K562 (cell line): ENCODE data around the gene MKLN1. TPM values are rescaled to one million over a fixed set of nuclear protein-coding genes. Genes with fewer than 3 reads are reported as not detected.

ENCODE experiments used
- ATAC-seq: fragments of 200-7000 bp; cut with Tn5 transposase; 3 replicates; pipeline ENCODE4 v1.9.1; 2020; ENCODE audit warnings: moderate library complexity
- BruUV-seq: library from RNA; stranded (reverse); fragments of 400-500 nt; replicated peaks from 2 replicates; lab custom pipeline; 2021; lab: Mats Ljungman, UMichigan
- CTCF ChIA-PET: fragments of 300-600 bp; formaldehyde crosslinking; extraction: SDS; loops from one replicate; lab custom pipeline; 2021; ENCODE audit warnings: low intra/inter-chr PET ratio; lab: Yijun Ruan, JAX
- POLR2A ChIA-PET: fragments of 300-600, 350-650 bp; sonication (Branson Sonifier 250); formaldehyde crosslinking; extraction: SDS; loops from one replicate; lab custom pipeline; 2021; ENCODE audit warnings: antibody characterized with exemption, inconsistent platforms; lab: Yijun Ruan, JAX
- DNase-seq, 4 experiments: peaks; one replicate each; pipeline versions ENCODE4 v3.0.0 to v3.0.0-alpha.2; 2011 to 2018; ENCODE audit warnings: low spot score in 3 of 4, mixed read lengths in 3 of 4; ENCODE audit errors: extremely low read depth in 1 of 4
- FAIRE-seq: peaks from 2 replicates; lab custom pipeline; 2011; peaks lifted over from hg19 to GRCh38; lab: Jason Lieb, UNC
- H2AFZ ChIP-seq: 2 replicates; pipeline ENCODE4 v1.6.0; 2011; ENCODE audit warnings: low read depth, low read length, control low read depth, inconsistent platforms
- H3K27ac ChIP-seq: fragments of 200-600 bp; 3 replicates; pipeline ENCODE4 v1.8.0; 2011; ENCODE audit warnings: low read depth, mild to moderate bottlenecking, control low read depth, inconsistent platforms, low read length, moderate library complexity, mixed read lengths; ENCODE audit errors: extremely low read depth
- H3K27me3 ChIP-seq, 2 experiments: fragments of 300-600 bp in 1 of 2; 2 replicates in 1 of 2; 3 replicates in 1 of 2; pipeline versions ENCODE4 v1.6.0 to v1.8.0; 2011; ENCODE audit warnings: inconsistent platforms in 2 of 2, low read length in 2 of 2, mild to moderate bottlenecking in 1 of 2, mixed read lengths in 1 of 2, moderate library complexity in 1 of 2; ENCODE audit not compliant: control insufficient read depth in 2 of 2, insufficient read depth in 2 of 2
- H3K36me3 ChIP-seq: fragments of 300-600 bp; 3 replicates; pipeline ENCODE4 v1.8.0; 2011; ENCODE audit warnings: mild to moderate bottlenecking, low read length, inconsistent platforms; ENCODE audit not compliant: control insufficient read depth, insufficient read depth
- H3K4me1 ChIP-seq, 2 experiments: fragments of 200-600 bp in 1 of 2; replicated peaks in 1 of 2; 2 replicates in 1 of 2; 3 replicates in 1 of 2; pipeline versions ENCODE4 v1.5.1 to v1.8.0; 2011; ENCODE audit warnings: inconsistent platforms in 2 of 2, low read length in 2 of 2, mild to moderate bottlenecking in 1 of 2, mixed read lengths in 1 of 2, moderate library complexity in 1 of 2; ENCODE audit not compliant: control insufficient read depth in 2 of 2, insufficient read depth in 2 of 2
- H3K4me2 ChIP-seq: 2 replicates; pipeline ENCODE4 v1.6.1; 2011; ENCODE audit warnings: low read length, control low read depth, inconsistent platforms, mixed read lengths; ENCODE audit not compliant: insufficient read depth
- H3K4me3 ChIP-seq: fragments of 200-600 bp; sonication (generic), shearing (Covaris generic); 2 replicates; pipeline ENCODE4 v1.5.1; 2016; ENCODE audit warnings: control low read depth, inconsistent platforms
- H3K79me2 ChIP-seq: fragments of 200-600 bp; 3 replicates; pipeline ENCODE4 v1.8.0; 2011; ENCODE audit warnings: low read length, inconsistent platforms; ENCODE audit not compliant: control insufficient read depth, insufficient read depth
- H3K9ac ChIP-seq, 2 experiments: 2 replicates each; pipeline versions ENCODE4 v1.6.0 to v1.6.1; 2011; ENCODE audit warnings: low read depth in 2 of 2, low read length in 2 of 2, control low read depth in 1 of 2, inconsistent platforms in 1 of 2, mild to moderate bottlenecking in 1 of 2, mixed read lengths in 1 of 2; ENCODE audit not compliant: insufficient read depth in 1 of 2
- H3K9me1 ChIP-seq: one replicate; pipeline ENCODE4 v1.6.0; 2011; ENCODE audit warnings: inconsistent platforms, mild to moderate bottlenecking, low read length, moderate library complexity; ENCODE audit not compliant: control insufficient read depth, insufficient read depth
- H3K9me3 ChIP-seq: replicated peaks from 2 replicates; pipeline ENCODE4 v1.5.1; 2011; ENCODE audit warnings: low read depth, low read length, inconsistent platforms; ENCODE audit not compliant: control insufficient read depth, insufficient read depth
- H4K20me1 ChIP-seq: replicated peaks from 2 replicates; pipeline ENCODE4 v1.6.1; 2011; ENCODE audit warnings: low read length, inconsistent platforms, mixed read lengths; ENCODE audit not compliant: control insufficient read depth, insufficient read depth
- ATF3 ChIP-seq, 2 experiments: fragments of 450-650 bp in 1 of 2; sonication (generic) in 1 of 2; formaldehyde crosslinking in 1 of 2; IDR thresholded peaks in 1 of 2; conservative IDR thresholded peaks in 1 of 2; 2 replicates each; pipeline versions ENCODE4 v1.6.1 to v1.8.1; 2016 to 2023; ENCODE audit warnings: mild to moderate bottlenecking in 2 of 2, moderate library complexity in 2 of 2, inconsistent platforms in 1 of 2, missing genetic modification reagents in 1 of 2
- CEBPB ChIP-seq: fragments of 450-650 bp; IDR thresholded peaks from 2 replicates; pipeline ENCODE4 v1.6.1; 2016; ENCODE audit warnings: missing genetic modification characterization, missing compliant biosample characterization
- CEBPG ChIP-seq, 3 experiments: fragments of 200-800 bp in 1 of 3; sonication (Bioruptor generic) in 1 of 3; sonication (generic) in 1 of 3; formaldehyde crosslinking in 1 of 3; IDR thresholded peaks in 2 of 3; conservative IDR thresholded peaks in 1 of 3; 2 replicates each; pipeline versions ENCODE4 v1.6.1 to v1.8.0; 2016 to 2022; ENCODE audit warnings: missing compliant biosample characterization in 2 of 3, missing genetic modification characterization in 2 of 3, mild to moderate bottlenecking in 1 of 3, missing genetic modification reagents in 1 of 3
- KDM1A ChIP-seq, 2 experiments: fragments of 450-650 bp; IDR thresholded peaks; 2 replicates each; pipeline ENCODE4 v1.6.1; 2016; ENCODE audit warnings: mild to moderate bottlenecking in 2 of 2
- KLF13 ChIP-seq: fragments of 450-650 bp; IDR thresholded peaks from 2 replicates; pipeline ENCODE4 v1.6.1; 2016; ENCODE audit warnings: missing genetic modification characterization, low read depth, mild to moderate bottlenecking, missing compliant biosample characterization, moderate library complexity, borderline replicate concordance
- NONO ChIP-seq, 2 experiments: fragments of 200-400 bp in 1 of 2; fragments of 450-650 bp in 1 of 2; formaldehyde crosslinking in 1 of 2; IDR thresholded peaks; 2 replicates each; pipeline ENCODE4 v1.6.1; 2017; ENCODE audit warnings: low read depth in 2 of 2, mild to moderate bottlenecking in 2 of 2, moderate library complexity in 2 of 2, low read length in 1 of 2
- RAD21 ChIP-seq, 2 experiments: fragments of 250-450 bp in 1 of 2; fragments of 450-650 bp in 1 of 2; sonication (Bioruptor Pico) in 1 of 2; formaldehyde crosslinking in 1 of 2; IDR thresholded peaks in 1 of 2; conservative IDR thresholded peaks in 1 of 2; 2 replicates each; pipeline versions ENCODE4 v1.4.0 to v1.8.0; 2020 to 2022; ENCODE audit warnings: mild to moderate bottlenecking in 2 of 2, moderate library complexity in 1 of 2
- in situ Hi-C: fragments of 300-500 bp; cut with MboI; formaldehyde crosslinking; loops from 4 replicates; pipeline ENCODE4 v1.15.0; 2018; ENCODE audit warnings: inconsistent platforms, mixed read lengths
- intact Hi-C: fragments of 100-400 bp; cut with micrococcal nuclease; formaldehyde crosslinking; loops from 2 replicates; pipeline ENCODE4 v1.14.2; 2022
- polyA plus RNA-seq, 8 experiments: library from polyadenylated mRNA; depleted of rRNA in 4 of 8; stranded (reverse) in 5 of 8; unstranded in 3 of 8; fragments of >200 nt; fragmentation: Nextera tagmentation in 2 of 8; fragmentation: Illumina TruSeq in 1 of 8; extraction: Ambion mirVana in 2 of 8; extraction: Trizol in 1 of 8; gene quantifications; 2 replicates each; pipeline versions ENCODE4 v1.2.1 to v1.2.3, GENCODE V29; 2011 to 2014; ENCODE audit warnings: inconsistent platforms in 1 of 8, missing spikeins in 1 of 8
- total RNA-seq, 7 experiments: library from RNA; depleted of rRNA in 6 of 7; stranded (reverse); fragments of >200 nt in 6 of 7; fragmentation: Illumina TruSeq in 2 of 7; extraction: Trizol in 2 of 7; gene quantifications; 2 replicates each; pipeline versions ENCODE4 v1.2.1 to v1.2.3, GENCODE V29; 2011 to 2021; ENCODE audit warnings: low replicate concordance in 1 of 7

MKLN1 gene
- total and polyA plus RNA-seq, 9 of the 15 experiments (the other 6 are each of a cell fraction or from before 2014, with no cell fraction given), result 18.6 to 80.4 (median 56.0) TPM

GRCh38 chr7:131302876-131303707, 24.6 kb upstream of the MKLN1 start (continued):
- TF ChIP-seq RAD21 (CRISPR knock-in tag; conservative IDR thresholded peaks at IDR 0.05 in 1 of 2, IDR thresholded peaks at IDR 0.05 in 1 of 2) (peak; percentile 74), KLF13 (tag) (no peak), ATF3 (IDR thresholded peaks at IDR 0.05) (no peak), ATF3 (CRISPR knock-in tag; conservative IDR thresholded peaks at IDR 0.05) (no peak)

GRCh38 chr7:131305152-131305551, 22.5 kb upstream of the MKLN1 start:
- no peak overlapping the region for H3K4me3 ChIP-seq
- H4K20me1 ChIP-seq, result no peaks in the 10 kb centered on the region
- ATAC-seq (no peak), FAIRE-seq (no peak), DNase-seq (no peak)
- H3K4me1 ChIP-seq, result no peaks in the 10 kb centered on the region
- H3K36me3 ChIP-seq, result no peaks in the 10 kb centered on the region
- no peaks in the 10 kb centered on the region for H3K9me1 ChIP-seq
- no peak overlapping the region for H3K4me2 ChIP-seq
- no TSS peak for BruUV-seq
- no peak overlapping the region for H3K27ac ChIP-seq
- in situ Hi-C loops (no loop called here), intact Hi-C loops (no loop called here)
- H2AFZ ChIP-seq, result no peak overlapping the region
- no peaks in the 10 kb centered on the region for H3K27me3 ChIP-seq
- H3K9me3 ChIP-seq, result no peaks in the 10 kb centered on the region
- no peak overlapping the region for H3K9ac ChIP-seq
- POLR2A ChIA-PET, result interaction anchor here (0.6 to 1.2 kb wide), 4 partner anchors 8 to 317 kb away, joined by 3 to 4 read pairs (median 3); no protein-coding TSS in a partner anchor
- H3K79me2 ChIP-seq, result no peaks in the 10 kb centered on the region
- no peak for TF ChIP-seq CEBPG (CRISPR knock-in tag; IDR thresholded peaks at IDR 0.05)
- peak in 1 of 2 experiments; percentile 45; a peak in 1 of 4 replicates for TF ChIP-seq CEBPG (tag; conservative IDR thresholded peaks at IDR 0.05 in 1 of 2, IDR thresholded peaks at IDR 0.05 in 1 of 2)
- TF ChIP-seq KDM1A (IDR thresholded peaks at IDR 0.05), result no peak
- TF ChIP-seq NONO (IDR thresholded peaks at IDR 0.05; ENCODE audit: low read depth in 2 of 2, low read length in 1 of 2), result no peak
- TF ChIP-seq CEBPB, result peak; percentile 28; the same call in 1 of the 2 replicates
- CTCF ChIA-PET, result no interaction called here
